Activated CD8-positive, alpha-beta memory T cell treated with anti-CD3 and anti-CD28 coated beads for 4 hours (primary cell): ENCODE data around the gene TNP2.
A peak's percentile ranks its signal among the peaks of the same experiment; 100 is the strongest.

Source experiments
- DNase-seq, 2 donors: peaks; one replicate each; pipeline ENCODE4 v3.0.0-alpha.2; 2020; ENCODE audit warnings: low read depth in 2 of 2

The TNP2 gene

DNA sequence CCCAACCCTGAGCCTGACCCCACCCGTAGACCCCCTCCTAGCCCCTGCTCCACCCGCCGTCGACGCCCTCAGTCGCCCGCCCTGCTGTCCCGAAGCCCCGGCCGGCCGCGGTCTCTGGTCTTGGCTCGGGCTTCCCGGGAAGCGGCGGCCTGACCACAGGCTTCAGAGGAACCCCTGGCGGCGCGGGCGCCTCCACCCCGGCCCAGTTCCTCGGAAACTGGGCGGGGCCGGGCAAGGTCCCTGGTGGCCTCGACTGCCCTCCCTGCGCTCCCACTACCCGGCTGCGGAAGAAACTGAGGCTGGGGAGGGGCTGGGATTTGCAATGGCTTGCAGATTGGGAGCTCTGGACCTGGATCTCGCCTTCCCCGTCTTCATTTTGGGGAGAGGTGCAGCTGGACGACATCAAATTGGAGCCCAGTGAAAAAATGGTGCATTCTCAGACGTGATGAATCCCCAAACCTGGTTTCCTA is 12.4 kb downstream of the TNP2 start:
- no peak for DNase-seq

DNA sequence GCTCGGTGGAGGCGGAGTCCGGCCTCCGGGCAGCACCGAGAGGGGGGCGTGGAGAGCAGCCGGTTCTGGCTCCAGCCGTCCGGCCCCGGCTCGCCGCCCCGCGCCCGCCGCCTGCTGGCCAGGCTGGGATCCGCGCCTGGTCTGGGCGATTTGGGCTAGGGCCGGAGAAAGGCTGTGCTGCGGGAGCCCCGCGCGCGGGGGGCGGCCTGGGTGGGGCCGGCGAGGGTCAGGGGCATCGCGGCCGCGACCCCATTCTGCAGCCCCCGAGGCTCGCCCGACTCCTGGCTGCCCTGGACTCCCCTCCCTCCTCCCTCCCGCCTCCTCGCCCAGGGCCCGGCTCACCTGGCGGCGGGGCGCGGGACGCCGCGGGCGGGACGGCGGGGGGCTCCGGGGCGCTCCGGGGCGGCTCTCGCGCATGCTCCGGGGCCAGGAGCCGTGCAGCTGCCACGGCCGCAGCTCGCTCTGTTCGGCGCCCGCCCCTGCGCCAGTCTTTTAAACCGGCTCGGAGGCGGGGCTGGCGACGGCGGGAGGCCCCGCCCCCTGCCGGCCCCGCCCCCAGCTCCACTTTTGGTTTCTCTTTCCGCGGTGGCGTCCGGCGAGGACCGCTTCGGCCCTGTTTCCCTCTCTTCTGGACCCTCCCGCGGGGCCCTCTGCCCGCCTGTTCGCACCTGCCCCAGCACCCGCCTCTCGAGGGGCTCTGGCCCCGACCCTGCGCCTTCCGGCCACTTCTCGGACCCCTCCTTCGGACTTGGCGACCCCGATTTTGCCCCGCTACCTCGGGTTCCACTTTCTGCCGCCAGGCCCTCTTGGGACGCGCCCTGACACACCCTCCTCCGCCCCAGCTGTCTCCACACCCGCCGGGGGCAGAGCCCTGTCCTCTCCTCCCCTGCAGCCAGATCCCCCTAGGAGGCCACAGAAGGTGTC is 13.1 kb downstream of the TNP2 start, which contains the start of gene SOCS1:
SOCS1 (minus strand) TSS at position 468 of the 924 bp plus-strand sequence. CDS start 726 bp downstream, outside the sequence.
- DNase-seq: peak; percentile 78 to 81

DNA sequence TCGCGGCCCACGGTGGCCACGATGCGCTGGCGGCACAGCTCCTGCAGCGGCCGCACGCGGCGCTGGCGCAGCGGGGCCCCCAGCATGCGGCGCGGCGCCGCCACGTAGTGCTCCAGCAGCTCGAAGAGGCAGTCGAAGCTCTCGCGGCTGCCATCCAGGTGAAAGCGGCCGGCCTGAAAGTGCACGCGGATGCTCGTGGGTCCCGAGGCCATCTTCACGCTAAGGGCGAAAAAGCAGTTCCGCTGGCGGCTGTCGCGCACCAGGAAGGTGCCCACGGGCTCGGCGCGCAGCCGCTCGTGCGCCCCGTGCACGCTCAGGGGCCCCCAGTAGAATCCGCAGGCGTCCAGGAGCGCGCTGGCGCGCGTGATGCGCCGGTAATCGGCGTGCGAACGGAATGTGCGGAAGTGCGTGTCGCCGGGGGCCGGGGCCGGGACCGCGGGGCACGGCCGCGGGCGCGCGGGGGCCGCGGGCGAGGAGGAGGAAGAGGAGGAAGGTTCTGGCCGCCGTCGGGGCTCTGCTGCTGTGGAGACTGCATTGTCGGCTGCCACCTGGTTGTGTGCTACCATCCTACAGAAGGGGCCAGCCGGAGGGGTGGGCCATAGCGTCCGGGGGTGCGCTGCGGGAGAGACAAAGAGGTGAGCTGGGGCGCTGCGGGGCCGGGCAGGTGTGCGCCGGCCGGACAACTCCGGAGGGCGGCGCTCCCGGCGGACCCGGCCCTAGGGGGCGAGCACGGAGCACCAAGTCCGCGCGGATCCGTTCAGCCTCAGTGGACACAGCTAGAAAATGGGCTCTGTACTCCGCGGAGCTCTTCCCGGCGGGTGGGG is 14.0 kb downstream of the TNP2 start:
- DNase-seq: no peak

DNA sequence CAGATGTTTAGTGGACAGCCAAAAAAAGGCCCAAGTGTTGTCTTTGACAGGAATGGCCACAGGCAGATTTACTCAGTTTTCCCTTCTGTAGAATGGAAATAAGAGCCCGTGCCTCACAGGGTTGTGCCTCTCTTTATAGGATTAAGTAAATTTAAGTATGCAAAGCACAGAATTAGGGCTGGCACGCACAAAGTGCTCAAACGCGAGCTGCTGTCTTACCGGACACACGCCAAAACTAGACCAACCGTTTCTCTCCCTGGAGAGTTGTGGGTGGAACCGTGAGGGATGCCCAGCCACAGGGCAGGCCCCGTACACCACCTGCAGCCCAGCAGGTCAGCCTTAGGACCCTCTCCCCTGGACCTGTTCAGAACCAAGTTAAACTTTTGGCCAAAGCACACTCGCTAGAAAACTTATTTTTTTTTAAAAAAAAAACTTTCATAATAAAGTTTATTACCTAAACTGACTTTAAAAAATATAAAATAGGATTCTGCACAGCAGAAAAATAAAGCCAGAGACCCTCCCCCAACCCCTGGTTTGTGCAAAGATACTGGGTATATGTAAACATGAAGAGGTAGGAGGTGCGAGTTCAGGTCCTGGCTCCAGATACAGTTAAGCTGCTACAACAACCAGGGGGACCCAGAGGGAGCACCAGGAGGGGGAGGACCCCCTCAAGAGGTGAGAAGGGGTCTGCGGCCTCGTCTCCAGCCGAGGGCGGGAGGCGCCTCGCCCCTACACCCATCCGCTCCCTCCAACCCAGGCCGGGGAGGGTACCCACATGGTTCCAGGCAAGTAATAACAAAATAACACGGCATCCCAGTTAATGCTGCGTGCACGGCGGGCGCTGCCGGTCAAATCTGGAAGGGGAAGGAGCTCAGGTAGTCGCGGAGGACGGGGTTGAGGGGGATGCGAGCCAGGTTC is 14.9 kb downstream of the TNP2 start:
- DNase-seq: no peak

DNA sequence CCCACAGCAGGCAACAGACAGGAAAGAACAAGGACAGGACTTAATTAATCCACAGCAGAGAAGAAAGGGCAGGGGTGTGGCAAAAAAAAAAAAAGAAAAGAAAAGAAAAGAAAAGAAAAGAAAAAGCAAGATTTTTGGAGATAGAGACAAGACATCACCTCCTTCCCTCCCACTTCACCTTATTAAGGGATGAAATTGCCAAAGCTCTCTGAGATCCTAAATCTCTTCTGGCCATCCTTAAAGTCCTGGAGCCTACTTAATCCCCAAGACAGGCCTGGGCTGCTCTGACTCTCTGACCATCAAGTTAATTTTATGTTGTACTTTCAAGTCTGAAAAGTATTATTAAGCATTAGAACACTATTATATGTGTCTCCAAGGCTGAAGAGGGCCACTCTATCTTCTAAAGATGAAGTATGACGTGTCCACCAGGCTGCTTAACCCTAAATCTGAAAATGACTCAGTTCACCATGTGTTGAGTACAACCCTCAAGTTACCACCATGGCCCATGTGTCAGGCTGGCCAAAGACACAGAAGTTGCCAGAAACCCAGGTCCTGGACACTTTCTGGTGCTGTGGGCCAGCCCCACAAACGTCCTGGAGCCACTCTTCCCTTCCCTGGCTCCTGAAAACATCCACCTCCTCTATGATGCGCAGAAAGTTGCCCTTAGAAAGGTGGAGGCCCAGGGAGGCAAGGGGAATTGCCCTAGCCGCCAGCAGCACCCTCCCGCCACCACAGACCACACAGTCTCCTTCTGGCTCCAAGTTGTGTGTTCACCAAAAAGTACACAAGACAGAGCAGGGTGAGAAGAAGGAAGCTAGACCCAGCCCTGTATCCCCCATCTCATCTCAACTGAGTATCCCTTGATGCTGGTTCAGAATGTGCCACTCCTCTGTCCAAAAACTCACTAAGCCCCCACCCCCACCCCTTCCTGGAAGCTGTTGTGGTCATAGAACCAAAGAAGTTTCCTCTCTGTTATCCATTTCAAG is 15.8 kb downstream of the TNP2 start:
- no peak for DNase-seq

DNA sequence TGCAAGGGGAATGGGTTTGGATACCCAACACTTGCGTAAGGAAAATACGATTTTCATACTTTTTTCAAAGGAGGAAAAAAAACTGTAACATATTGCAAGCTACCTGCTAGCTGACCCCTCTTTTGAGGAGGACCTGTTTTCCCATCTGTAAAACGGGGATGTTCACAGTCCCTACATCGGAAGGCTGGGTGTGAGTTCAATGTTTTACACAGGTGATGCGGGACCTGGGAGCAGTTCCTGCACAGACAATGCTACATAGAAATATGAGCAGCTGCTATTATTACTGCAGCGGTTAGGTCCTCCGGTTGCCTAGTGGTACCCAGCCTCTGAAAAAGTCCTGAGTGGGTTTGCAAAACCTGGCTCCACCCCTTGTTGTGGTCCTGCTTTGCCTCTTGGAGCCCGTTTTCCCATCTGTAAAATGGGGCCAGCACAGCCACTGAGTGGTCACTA is 16.6 kb downstream of the TNP2 start:
- no peak for DNase-seq

DNA sequence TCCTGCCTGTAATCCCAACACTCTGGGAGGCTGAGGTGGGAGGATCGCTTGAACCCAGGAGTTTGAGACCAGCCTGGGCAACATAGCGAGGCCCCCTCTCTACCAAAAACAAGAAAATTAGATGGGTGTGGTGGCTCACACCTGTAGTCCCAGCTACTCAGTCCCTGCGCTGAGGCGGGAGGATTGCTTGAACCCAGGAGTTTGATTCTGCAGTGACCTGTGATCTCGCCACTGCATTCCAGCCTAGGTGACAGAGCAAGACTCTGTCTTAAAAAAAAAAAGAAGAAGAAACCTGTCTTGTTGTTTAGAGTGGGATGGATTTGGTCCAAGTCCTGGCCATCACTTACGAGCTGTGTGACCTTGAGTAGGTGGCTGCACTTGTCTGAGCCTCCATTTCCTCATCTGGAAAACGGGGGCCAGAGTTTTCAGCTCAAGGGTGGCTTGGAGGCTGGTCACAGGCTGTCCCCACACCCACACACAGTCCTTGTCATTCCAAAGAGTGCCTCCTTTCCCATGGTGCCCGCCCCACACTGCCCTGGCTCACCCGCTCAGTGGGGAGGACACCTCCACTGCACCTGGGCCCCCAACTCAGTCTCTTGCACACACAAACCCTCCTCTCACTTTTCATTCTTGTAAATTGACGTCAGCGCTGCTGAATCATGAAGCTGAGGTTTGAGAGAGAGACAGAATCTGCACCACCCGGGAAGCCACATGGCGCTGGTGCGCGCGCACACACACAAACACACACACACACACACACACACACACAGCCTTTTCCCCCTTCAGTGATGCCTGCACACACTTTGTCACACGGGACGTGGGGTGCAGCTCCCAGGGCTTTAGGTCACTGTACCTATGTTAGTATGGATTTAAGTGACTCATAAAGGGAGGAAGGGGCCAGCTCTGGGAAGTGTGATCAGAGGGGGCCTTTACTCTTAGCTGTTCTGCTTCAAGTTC is 17.3 kb downstream of the TNP2 start:
- peak; percentile 60 to 73 for DNase-seq

DNA sequence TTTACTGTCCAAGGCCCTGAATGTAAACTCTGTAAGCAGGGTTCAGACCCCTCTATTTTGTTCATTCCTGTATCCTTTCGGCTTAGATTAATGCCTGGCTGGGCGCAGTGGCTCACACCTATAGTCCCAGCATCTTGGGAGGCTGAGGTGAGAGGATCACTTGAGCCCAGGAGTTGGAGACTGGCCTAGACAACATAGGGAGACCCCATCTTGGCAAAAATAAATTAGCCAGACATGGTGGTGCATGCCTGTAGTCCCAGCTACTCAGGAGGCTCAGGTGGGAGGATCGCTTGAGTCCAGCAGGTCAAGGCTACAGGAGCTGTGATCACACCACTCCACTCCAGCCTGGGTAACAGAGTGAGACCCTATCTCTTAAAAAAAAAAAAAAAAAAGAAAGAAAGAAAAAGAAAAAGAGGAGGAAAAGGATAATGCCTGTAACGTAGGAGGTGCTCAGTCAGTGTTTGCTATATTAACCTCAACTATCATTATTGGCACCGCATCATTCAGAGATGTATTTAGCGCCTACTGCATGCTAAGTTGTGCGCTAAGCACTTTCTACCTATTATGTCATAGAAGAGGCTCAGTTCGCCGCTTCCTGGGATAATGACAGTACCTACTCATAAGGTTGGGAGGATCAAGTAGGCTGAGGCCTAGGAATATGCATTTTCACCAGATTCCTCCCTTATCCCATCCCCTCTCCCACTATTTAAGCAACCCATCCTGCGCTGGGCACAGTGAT is 18.2 kb downstream of the TNP2 start:
- DNase-seq: no peak

DNA sequence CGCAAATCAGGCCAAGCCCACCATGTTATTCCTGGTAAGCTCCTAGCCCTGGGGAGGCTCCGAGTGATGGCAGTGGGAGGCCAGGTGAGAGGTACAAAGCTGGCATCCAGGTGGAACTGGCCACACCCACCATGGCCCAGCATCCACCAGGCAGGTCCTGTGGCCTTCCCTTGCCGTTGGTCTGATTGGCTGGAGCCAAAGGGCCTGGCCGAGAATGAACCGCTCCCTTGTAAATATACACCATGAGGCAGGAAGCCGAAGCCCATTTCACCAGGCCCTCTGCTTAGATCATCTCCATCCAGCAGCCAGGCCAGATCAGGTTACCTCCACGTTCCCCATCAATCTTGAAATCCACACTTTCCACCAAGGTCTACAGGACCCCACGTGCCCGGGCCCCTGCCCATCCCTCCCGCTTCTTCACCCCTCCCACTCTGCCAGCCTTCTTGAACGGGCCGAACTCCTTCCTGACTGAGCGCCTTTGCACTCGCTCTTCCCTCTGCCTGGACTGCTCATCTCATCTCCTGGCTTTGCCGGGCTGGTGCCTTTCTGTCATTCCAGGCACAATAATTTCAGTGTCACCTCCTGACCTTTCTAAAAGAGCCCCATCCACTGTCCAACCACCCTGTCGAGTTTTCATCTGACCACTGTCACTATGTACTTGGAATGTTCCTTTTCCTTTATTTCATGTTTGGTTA is 18.9 kb downstream of the TNP2 start:
- no peak for DNase-seq

DNA sequence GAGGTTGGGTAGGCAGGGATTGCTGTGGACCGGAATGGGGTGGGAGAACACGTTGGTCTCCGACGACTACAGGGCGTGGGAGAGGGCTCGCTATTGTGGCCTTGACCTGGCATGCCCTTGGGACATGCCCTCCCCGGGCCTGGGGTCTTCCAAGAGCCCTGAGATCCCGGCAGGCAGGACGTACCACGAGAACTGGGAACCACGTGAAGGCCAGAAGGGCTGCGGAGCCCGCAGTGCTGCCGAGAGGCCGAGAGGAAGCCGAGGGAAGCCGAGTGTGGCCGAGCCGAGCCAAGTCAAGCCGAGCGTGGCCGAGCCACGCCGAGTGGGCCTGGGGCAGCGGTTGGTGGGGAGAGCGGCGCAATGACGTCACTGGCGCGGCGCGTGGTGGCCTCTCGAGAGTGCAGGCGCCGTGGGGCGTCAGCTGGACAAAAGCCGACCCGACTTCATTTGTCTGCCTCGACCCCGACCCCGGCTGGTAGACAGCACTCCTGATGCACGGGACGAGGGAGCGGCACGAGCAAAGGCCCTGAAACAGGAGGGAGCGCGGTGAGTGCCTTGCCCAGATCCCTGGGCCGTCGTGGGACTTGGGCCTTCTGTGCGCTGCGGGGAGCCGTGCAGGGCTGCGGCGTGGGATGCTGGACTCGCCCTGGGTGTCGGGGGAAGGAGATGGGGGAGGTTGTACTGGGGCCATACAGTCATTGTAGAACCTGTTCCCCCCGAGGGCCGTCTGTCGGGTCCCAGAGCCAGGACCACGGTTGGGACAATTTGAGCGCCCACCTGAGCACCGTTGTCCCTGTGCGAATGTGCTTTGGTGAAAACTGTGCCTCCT is 19.7 kb downstream of the TNP2 start:
- no peak for DNase-seq

DNA sequence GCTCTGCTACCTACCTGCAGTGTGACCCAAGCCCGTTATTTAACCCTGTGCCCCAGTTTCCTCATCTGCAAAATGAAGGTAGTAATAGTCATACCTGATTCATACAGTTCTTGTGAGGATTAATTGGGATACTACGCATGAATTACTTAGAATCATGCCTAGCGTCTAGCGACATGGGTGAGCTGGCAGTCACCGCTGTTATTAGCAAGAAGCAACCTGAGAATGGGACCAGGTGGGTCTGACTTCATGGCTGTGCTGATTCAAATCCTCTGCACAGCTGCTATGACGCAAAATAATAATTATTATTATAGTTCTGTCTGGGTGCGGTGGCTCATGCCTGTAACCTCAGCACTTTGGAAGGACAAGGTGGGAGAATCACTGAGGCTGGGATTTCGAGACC is 21.0 kb downstream of the TNP2 start:
- no peak for DNase-seq

DNA sequence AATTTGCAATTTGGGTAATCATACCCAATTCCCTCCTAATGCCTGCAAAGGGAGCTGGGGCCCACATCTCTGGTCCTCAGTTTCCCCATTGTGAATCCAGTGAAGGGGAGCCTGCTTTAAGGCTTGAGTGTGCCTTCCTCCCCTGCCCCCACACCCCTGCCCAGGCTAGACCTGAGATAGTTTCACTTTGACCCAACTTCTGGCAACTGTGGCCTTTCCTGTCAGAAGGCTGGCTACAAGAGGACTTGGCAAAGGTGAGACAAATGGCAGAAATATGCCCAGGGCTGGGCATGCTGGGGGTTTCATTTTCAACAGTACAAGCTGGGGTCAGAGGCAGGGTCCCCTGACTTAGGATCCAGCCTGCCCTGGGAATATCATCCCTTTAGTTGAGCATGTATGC is 23.1 kb downstream of the TNP2 start:
- DNase-seq: no peak

DNA sequence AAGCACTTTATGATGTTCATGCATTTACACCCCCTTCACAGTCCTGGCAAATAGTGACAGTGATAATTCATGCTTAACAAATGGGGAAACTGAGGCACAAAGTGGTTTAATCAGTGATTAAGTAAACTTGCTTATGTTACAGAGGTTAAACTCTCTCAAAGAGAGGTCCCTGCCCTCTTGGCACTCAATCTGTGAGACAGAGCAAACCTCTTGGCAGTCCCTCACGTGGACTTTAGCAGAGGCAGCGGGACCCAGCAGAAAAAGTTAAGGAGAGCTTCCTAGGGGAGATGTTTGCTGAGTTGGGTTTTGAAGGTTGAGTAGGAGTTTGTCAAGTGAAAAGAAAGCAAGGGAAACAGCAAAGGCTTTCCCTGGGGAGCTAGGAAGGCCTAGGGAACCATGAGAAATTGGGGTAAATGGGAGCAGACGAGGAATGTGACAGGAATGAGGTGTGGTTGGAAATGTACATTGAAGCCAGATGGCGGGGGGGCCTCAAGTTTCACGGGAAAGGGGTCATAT is 23.8 kb downstream of the TNP2 start:
- DNase-seq: no peak

DNA sequence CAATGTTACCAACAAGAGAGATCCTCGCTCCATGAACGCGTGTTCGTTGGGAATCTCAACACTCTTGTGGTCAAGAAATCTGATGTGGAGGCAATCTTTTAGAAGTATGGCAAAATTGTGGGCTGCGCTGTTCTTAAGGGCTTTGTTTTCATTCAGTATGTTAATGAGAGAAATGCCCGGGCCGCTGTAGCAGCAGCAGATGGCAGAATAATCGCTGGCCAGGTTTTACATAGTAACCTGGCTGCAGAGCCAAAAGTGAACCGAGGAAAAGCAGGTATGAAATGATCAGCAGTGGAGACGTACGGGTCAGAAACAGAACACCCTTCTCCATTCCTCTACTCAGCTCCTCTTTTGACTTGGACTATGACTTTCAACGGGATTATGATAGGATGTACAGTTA is 26.5 kb downstream of the TNP2 start:
- DNase-seq: no peak

DNA sequence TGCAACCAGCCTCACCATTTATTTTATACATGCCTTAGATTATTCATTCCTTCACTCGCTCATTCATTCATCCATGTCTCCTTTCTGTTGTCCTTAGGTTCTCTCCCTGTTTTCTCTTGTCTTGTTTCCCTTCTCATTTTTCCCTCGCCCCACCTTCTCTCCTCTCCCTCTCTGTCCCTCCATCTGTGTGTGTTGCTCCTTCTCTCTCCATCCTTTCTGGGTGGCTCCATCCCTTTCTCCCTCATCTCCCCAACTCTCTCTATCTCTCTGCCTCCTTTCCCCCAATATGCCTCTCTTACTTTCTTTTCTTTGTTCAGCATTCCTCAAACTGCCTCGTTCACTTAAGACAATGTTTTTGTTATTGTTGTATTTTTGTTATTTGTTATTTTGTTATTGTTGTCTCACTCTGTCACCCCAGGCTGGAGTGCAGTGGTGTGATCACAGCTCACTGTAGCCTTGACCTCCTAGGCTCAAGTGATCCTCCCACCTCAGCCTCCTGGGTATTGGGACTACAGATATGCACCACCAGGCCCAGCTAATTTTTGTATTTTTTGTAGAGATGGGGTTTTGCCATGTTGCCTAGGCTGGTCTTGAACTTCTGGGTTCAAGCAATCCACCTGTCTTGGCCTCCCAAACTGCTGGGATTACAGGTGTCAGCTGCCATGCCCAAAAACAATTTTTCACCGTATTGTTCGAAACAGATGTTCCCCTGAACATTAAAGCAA is 27.5 kb downstream of the TNP2 start:
- DNase-seq: no peak
